Measurements from ENCODE around the gene KCNH8. TPM values are rescaled to one million over a fixed set of nuclear protein-coding genes. Genes with fewer than 3 reads are reported as not detected.

Gene KCNH8
- total RNA-seq, 1 experiment from 2014 or later = 3.7 TPM

GRCh38 chr3:19272296-19272695 lies 124.0 kb downstream of the KCNH8 start:
- Histone ChIP-seq H2BK12ac (ENCODE audit: insufficient read length, low read depth, low read length) (no peak overlapping the region), H4K20me1 (ENCODE audit: control insufficient read depth, insufficient read depth, insufficient read length) (no peaks in the 10 kb centered on the region), H3K9ac (ENCODE audit: extremely low read depth, insufficient read length, low read length) (no peak overlapping the region), H3K4me2 (ENCODE audit: insufficient read depth, insufficient read length, low read length) (no peak overlapping the region), H3K23ac (ENCODE audit: insufficient read length, low read depth, low read length) (no peak overlapping the region), H2BK5ac (ENCODE audit: insufficient read length, low read length) (no peak overlapping the region), H3K79me1 (ENCODE audit: insufficient read depth, low read depth, low read length, poor library complexity, severe bottlenecking) (no peaks in the 10 kb centered on the region), H3K4ac (ENCODE audit: low read depth, low read length) (no peak overlapping the region), H2BK20ac (ENCODE audit: low read depth, low read length, poor library complexity, severe bottlenecking) (no peak overlapping the region), H3K79me2 (ENCODE audit: insufficient read depth, low read length) (no peaks in the 10 kb centered on the region), H2AK5ac (ENCODE audit: insufficient read length, low read length) (no peak overlapping the region), H3K18ac (ENCODE audit: insufficient read length, low read depth, low read length) (no peak overlapping the region), H3K27ac (ENCODE audit: insufficient read length, low read depth, low read length) (no peak overlapping the region), H3K56ac (ENCODE audit: insufficient read length, low read depth, low read length) (no peak overlapping the region), H3T11ph (ENCODE audit: low read length) (no peak overlapping the region), H4K5ac (ENCODE audit: insufficient read length, low read depth, low read length) (no peak overlapping the region), H2BK120ac (ENCODE audit: low read depth, low read length, poor library complexity, severe bottlenecking) (no peak overlapping the region), H3K23me2 (ENCODE audit: insufficient read length, low read depth, low read length, poor library complexity, severe bottlenecking) (peaks cover 2% of the 10 kb centered on the region), H2AFZ (ENCODE audit: low read length) (no peak overlapping the region), H4K91ac (ENCODE audit: insufficient read length, low read depth, low read length) (no peak overlapping the region), H3K14ac (ENCODE audit: insufficient read depth, low read length) (no peak overlapping the region), H2BK15ac (ENCODE audit: low read depth, low read length) (no peak overlapping the region), H3K4me1 (ENCODE audit: insufficient read depth, low read length) (peaks cover 6% of the 10 kb centered on the region; the same call in 1 of the 2 replicates), H4K8ac (replicated peaks; ENCODE audit: insufficient read length, low read depth, low read length) (no peak overlapping the region), H3K27me3 (ENCODE audit: insufficient read depth, low read length) (no peaks in the 10 kb centered on the region), H3K9me3 (ENCODE audit: control insufficient read depth, low read depth, low read length) (no peaks in the 10 kb centered on the region)
- H3K9me3 Mint-ChIP-seq = no peaks in the 10 kb centered on the region
- peaks cover 34 to 46% of the 10 kb centered on the region in 2 experiments for H3K4me1 Mint-ChIP-seq
- no CpG with 5 or more reads among the region's 3 CpGs for WGBS (ENCODE audit: extremely low coverage, insufficient read length, low lambda C conversion rate)
- H3K4me3 Mint-ChIP-seq = no peak overlapping the region
- H3K36me3 Mint-ChIP-seq (ENCODE audit: insufficient read depth in 1 of 3, low read depth in 3 of 3) = no peaks in the 10 kb centered on the region
- no peak overlapping the region for H3K27ac Mint-ChIP-seq
- no peak for TF ChIP-seq CTCF (conservative IDR thresholded peaks at IDR 0.05)
- no peaks in the 10 kb centered on the region for H3K27me3 Mint-ChIP-seq (ENCODE audit: low read depth)
- DNase-seq = no peak
